Measurements from ENCODE around the gene SIGLEC8. TPM values are rescaled to one million over a fixed set of nuclear protein-coding genes. Genes with fewer than 3 reads are reported as not detected.

The SIGLEC8 gene
- total RNA-seq, 1 donor = not detected

DNA sequence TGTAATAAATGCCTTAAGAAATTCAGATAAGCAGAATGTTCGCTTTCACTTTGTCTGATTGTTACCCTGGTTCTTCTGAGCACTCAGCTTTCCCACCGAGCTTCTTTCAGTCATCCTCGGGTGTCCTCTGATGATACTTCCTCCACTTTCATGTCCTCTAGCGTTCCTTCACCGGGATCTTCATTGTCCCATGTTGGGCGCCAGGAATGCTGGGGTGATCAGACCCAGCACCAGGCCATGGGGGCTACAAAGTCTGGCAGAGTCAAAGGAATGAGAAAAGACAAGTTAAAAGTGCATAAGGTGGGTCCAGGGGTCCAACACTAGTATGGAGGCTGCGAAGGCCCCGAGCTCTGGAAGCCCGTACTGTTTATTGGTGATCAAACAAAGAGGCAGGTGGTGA lies 56.1 kb downstream of the SIGLEC8 start:
- H3K4me3 ChIP-seq (ENCODE audit: low read depth, low read length) = no peak overlapping the region
- no peak for DNase-seq (ENCODE audit: low read depth)
- TF ChIP-seq, protein P1, sequence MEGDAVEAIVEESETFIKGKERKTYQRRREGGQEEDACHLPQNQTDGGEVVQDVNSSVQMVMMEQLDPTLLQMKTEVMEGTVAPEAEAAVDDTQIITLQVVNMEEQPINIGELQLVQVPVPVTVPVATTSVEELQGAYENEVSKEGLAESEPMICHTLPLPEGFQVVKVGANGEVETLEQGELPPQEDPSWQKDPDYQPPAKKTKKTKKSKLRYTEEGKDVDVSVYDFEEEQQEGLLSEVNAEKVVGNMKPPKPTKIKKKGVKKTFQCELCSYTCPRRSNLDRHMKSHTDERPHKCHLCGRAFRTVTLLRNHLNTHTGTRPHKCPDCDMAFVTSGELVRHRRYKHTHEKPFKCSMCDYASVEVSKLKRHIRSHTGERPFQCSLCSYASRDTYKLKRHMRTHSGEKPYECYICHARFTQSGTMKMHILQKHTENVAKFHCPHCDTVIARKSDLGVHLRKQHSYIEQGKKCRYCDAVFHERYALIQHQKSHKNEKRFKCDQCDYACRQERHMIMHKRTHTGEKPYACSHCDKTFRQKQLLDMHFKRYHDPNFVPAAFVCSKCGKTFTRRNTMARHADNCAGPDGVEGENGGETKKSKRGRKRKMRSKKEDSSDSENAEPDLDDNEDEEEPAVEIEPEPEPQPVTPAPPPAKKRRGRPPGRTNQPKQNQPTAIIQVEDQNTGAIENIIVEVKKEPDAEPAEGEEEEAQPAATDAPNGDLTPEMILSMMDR (IDR thresholded peaks at IDR 0.05; ENCODE audit: insufficient read depth, low read depth, low read length) = no peak

Small RNA genes lying within 50 kb of the gene (small RNA-seq; reads per million reads assigned to genes)
- gene AC020914.3 = not detected
- gene AC020914.5 = not detected

Other genes with a start within 250 kb of the SIGLEC8 start
- not detected in 2 replicates for gene CD33, start 233.4 kb downstream of the SIGLEC8 start, total RNA-seq
- not detected in 2 replicates for gene SIGLECL1, start 207.4 kb downstream of the SIGLEC8 start, total RNA-seq
- not detected in 2 replicates for gene IGLON5, start 146.8 kb downstream of the SIGLEC8 start, total RNA-seq
- gene VSIG10L, start 116.3 kb downstream of the SIGLEC8 start, total RNA-seq = 0.43 and 0.64 TPM in 2 replicates
- gene ETFB, start 92.1 kb downstream of the SIGLEC8 start, total RNA-seq = 72.2 and 76.4 TPM in 2 replicates
- not detected in 2 replicates for gene CLDND2, start 89.5 kb downstream of the SIGLEC8 start, total RNA-seq
- not detected in 2 replicates for gene NKG7, start 85.8 kb downstream of the SIGLEC8 start, total RNA-seq
- not detected in 2 replicates for gene LIM2, start 70.5 kb downstream of the SIGLEC8 start, total RNA-seq
- gene C19orf84, start 67.9 kb downstream of the SIGLEC8 start, total RNA-seq = not detected in 2 replicates
- gene SIGLEC10, start 40.8 kb downstream of the SIGLEC8 start, total RNA-seq = not detected in 2 replicates
- not detected in 2 replicates for gene CEACAM18, start 20.1 kb upstream of the SIGLEC8 start, total RNA-seq
- gene SIGLEC12, start 43.3 kb upstream of the SIGLEC8 start, total RNA-seq = not detected in 2 replicates
- gene SIGLEC6, start 73.2 kb upstream of the SIGLEC8 start, total RNA-seq = under 0.01 TPM in 1 of 2 replicates, not detected in the other
- gene ZNF175, start 112.8 kb upstream of the SIGLEC8 start, total RNA-seq = 5.5 and 9.9 TPM in 2 replicates
- not detected in 2 replicates for gene SIGLEC5, start 171.9 kb upstream of the SIGLEC8 start, total RNA-seq
- not detected in 2 replicates for gene SIGLEC14, start 188.4 kb upstream of the SIGLEC8 start, total RNA-seq
- 10.8 and 14.2 TPM in 2 replicates for gene SPACA6, start 234.9 kb upstream of the SIGLEC8 start, total RNA-seq

Measured in fibroblast of villous mesenchyme (primary cell).